SK-N-MC (cell line): ENCODE measurements around the gene MTHFD1.
"Not testable (repeated sequence)": the region's sequence is repeated elsewhere in the genome, so short reads cannot be mapped to it uniquely, and the experiment has no call there.

Experiments used
- DNase-seq: peaks from one replicate; pipeline ENCODE4 v3.0.0-alpha.2; 2011; ENCODE audit warnings: low read depth, low spot score
- H3K27ac ChIP-seq: fragments of 200-600 bp; sonication (generic); 2 replicates; pipeline ENCODE4 v1.5.1; 2016; ENCODE audit warnings: mixed run types
- H3K36me3 ChIP-seq: fragments of 200-600 bp; sonication (generic); 2 replicates; pipeline ENCODE4 v1.6.1; 2017; ENCODE audit warnings: antibody characterized with exemption, low read length, mixed read lengths; ENCODE audit not compliant: insufficient read depth
- H3K4me3 ChIP-seq: fragments of 200-600 bp; sonication (generic); 2 replicates; pipeline ENCODE4 v1.5.1; 2016
- H3K9ac ChIP-seq: fragments of 200-600 bp; sonication (generic); 2 replicates; pipeline ENCODE4 v1.8.0; 2017; ENCODE audit warnings: mixed run types, mixed read lengths; ENCODE audit not compliant: insufficient read length
- H3K9me3 ChIP-seq: fragments of 200-600 bp; sonication (generic); 2 replicates; pipeline ENCODE4 v1.6.1; 2017; ENCODE audit warnings: low read depth, mild to moderate bottlenecking, antibody characterized with exemption, low read length, moderate library complexity, mixed read lengths
- EZH2 ChIP-seq: fragments of 200-600 bp; sonication (generic); IDR thresholded peaks from one replicate; pipeline ENCODE4 v1.6.1; 2017; ENCODE audit warnings: antibody characterized with exemption
- FOXP2 ChIP-seq: optimal IDR thresholded peaks from 2 replicates; pipeline ENCODE3; 2011; ENCODE audit warnings: mild to moderate bottlenecking, moderate library complexity; ENCODE audit not compliant: insufficient read depth; ENCODE audit errors: extremely low read length, control extremely low read depth
- POLR2AphosphoS5 ChIP-seq: IDR thresholded peaks from 2 replicates; pipeline ENCODE4 v1.6.1; 2012; ENCODE audit warnings: mild to moderate bottlenecking, low read depth, low read length, borderline replicate concordance

The MTHFD1 gene

DNA sequence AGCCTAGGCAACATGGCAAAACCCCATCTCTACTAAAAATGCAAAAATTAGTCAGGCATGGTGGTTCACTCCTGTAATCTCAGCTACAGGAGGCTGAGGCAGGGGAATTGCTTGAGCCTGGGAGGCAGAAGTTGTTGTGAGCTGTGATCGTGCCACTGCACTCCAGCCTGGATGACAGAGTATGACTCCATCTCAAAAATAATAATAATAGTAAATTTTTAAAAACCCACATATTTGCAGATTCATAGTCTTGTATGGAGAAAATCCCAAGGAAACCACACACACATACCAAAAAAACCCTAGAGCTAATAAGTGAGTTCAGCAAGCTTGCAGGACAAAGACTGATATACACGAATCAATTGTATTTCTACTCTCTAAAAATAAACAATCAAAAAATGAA, 19.0 kb upstream of the MTHFD1 start:
- Histone ChIP-seq H3K27ac (no peak overlapping the region), H3K9ac (no peak overlapping the region), H3K4me3 (no peak overlapping the region), H3K36me3 (no peaks in the 10 kb centered on the region), H3K9me3 (no peaks in the 10 kb centered on the region)
- TF ChIP-seq FOXP2: no peak
- TF ChIP-seq POLR2AphosphoS5: no peak
- TF ChIP-seq EZH2: no peak
- DNase-seq: no peak

DNA sequence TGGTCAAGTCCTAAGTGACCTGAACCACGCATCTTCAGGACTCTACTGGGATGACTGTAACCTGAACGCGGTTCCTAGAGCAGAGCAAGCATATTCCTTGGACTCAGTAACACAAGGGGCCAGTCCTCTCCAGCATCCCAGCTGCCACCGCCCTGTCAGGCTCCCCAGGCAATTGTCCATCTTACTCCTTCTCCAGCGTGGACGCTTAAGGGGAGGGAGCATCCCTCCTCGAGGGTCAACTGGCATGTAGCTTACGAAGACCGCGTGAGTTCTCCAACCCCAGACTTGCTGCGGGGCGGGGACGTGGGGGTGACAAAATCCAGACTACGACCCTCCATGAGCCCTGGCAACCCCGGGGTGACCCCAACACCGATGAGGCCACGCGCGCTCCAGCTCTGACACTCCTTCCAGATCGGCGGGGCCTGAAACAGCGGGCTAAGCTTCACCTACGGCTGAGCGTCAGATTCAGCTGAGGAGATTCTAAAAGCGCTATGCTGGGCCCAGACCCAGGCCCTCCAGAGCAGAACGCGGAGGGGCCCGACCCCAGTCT, 846 bp upstream of the MTHFD1 start:
- H3K36me3 ChIP-seq: peaks cover 27% of the 10 kb centered on the region
- H3K4me3 ChIP-seq: peak overlapping the region; percentile 96
- H3K9ac ChIP-seq: peak overlapping the region; percentile 98
- H3K27ac ChIP-seq: peak overlapping the region; percentile 92
- no peak for DNase-seq
- no peak for TF ChIP-seq FOXP2
- TF ChIP-seq POLR2AphosphoS5: no peak; the same call in 1 of the 2 replicates
- TF ChIP-seq EZH2: no peak
- H3K9me3 ChIP-seq: no peaks in the 10 kb centered on the region

GRCh38 chr14:64388533-64389285, 556 bp downstream of the MTHFD1 start:
- DNase-seq: no peak
- peak overlapping the region; percentile 92 for H3K27ac ChIP-seq
- TF ChIP-seq EZH2: no peak
- TF ChIP-seq FOXP2: no peak
- no peak for TF ChIP-seq POLR2AphosphoS5

GRCh38 chr14:64391113-64391725, 3.1 kb downstream of the MTHFD1 start:
- no peak for DNase-seq
- no peak overlapping the region for H3K4me3 ChIP-seq
- peaks cover 56% of the 10 kb centered on the region for H3K36me3 ChIP-seq
- no peaks in the 10 kb centered on the region for H3K9me3 ChIP-seq
- H3K9ac ChIP-seq: peak overlapping the region; percentile 20
- TF ChIP-seq POLR2AphosphoS5: no peak
- TF ChIP-seq FOXP2: no peak
- TF ChIP-seq EZH2: no peak
- H3K27ac ChIP-seq: no peak overlapping the region

More at GRCh38 chr14:64388533-64389285, 556 bp downstream of the MTHFD1 start:
- peaks cover 38% of the 10 kb centered on the region for H3K36me3 ChIP-seq
- peak overlapping the region; percentile 96 for H3K4me3 ChIP-seq
- H3K9ac ChIP-seq: peak overlapping the region; percentile 98
- H3K9me3 ChIP-seq: no peaks in the 10 kb centered on the region

DNA sequence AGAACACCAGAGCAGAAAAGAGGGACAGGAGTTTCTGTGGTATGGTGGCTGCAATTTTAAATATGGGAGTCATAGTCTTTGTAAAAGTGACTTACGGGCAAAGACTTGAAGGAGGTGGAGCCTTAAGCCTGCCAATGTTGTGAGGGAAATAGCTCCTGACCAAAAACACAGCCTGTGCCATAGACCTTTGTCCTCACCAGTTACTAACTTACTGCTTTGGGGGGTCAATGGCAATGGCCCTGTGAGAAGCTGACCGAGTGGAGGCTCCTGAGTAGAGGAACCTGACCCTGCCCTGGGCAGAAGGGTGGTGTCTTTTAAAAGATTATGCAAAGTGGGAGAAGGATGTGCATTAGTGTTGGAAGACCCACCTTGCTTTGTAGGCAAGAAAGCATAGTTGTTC, 3.8 kb downstream of the MTHFD1 start:
- Histone ChIP-seq H3K4me3 (no peak overlapping the region), H3K36me3 (peaks cover 56% of the 10 kb centered on the region), H3K9ac (peak overlapping the region; percentile 20), H3K9me3 (no peaks in the 10 kb centered on the region), H3K27ac (no peak overlapping the region)
- TF ChIP-seq EZH2 (no peak), POLR2AphosphoS5 (no peak), FOXP2 (no peak)
- no peak for DNase-seq

- H3K4me3 ChIP-seq, H3K27ac ChIP-seq, DNase-seq, H3K9ac ChIP-seq, H3K9me3 ChIP-seq: not testable (repeated sequence)
- peaks cover 56% of the 10 kb centered on the region for H3K36me3 ChIP-seq
Observed at GRCh38 chr14:64393189-64393726, 5.1 kb downstream of the MTHFD1 start.

DNA sequence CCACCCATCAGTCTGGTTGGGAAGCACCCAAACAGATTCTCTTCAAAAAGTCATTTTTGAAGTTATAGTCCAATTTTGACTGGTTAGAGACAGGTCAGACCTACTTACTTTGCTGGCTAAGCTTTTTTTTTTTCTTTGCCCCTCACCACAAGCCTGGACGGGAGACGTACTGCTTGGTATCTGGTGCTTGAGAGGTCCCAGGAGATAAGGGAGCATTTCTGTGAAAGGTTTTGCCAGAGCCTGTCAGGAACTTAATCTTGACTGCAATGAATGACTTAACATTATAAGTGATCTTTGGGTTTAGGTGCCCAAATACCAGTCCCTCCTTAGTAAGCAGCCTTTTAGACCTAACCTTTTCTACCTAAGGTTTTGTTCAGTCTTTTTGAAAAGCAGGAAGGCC, 6.3 kb downstream of the MTHFD1 start:
- Histone ChIP-seq H3K4me3 (no peak overlapping the region), H3K36me3 (peaks cover 56% of the 10 kb centered on the region), H3K27ac (peak overlapping the region; percentile 33), H3K9ac (peak overlapping the region; percentile 29), H3K9me3 (no peaks in the 10 kb centered on the region)
- no peak for DNase-seq
- TF ChIP-seq POLR2AphosphoS5: no peak
- TF ChIP-seq EZH2: no peak
- TF ChIP-seq FOXP2: no peak

DNA sequence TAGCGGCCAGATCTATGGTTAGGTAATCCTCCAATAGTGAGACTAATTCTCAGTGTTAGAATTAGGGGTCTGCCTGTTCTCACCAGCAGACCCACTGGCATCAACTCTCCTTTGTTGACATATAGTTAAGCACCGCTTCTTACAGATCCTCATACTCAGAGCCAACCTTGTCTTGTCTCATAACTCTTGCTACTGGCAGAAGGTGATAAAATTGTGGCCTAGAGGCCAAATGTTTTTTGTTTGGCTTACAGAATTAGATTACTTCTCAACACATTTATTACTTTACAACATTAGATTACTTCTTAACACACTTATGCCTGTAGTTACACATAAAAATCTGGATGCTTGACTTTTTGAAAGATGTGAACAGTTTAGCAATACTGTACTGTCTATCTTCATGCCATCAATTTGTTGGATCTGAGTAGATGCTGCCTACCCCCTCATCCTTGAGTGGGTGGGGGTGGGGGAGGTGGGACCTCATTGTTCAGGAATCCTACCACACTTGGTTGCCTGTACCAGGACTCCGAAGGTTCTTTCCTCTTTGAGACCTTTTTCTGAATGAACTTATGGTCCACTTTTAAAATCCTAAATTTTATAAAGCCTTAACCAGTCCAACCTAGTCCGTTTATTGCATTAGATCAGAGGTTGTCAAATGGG, 7.0 kb downstream of the MTHFD1 start:
- TF ChIP-seq POLR2AphosphoS5 (no peak), EZH2 (no peak), FOXP2 (no peak)
- peaks cover 51% of the 10 kb centered on the region for H3K36me3 ChIP-seq

More for the DNA sequence above, 7.0 kb downstream of the MTHFD1 start:
- peak overlapping the region; percentile 33 for H3K27ac ChIP-seq
- DNase-seq: no peak
- no peaks in the 10 kb centered on the region for H3K9me3 ChIP-seq
- H3K4me3 ChIP-seq: no peak overlapping the region
- H3K9ac ChIP-seq: peak overlapping the region; percentile 29
